NCI-H2171 (cell line): Measurements from ENCODE around the gene LAMTOR1.

Experiments used
- DNase-seq: peaks from one replicate; lab custom pipeline; 2025; lab: John Stamatoyannopoulos, UW

The LAMTOR1 gene

DNA sequence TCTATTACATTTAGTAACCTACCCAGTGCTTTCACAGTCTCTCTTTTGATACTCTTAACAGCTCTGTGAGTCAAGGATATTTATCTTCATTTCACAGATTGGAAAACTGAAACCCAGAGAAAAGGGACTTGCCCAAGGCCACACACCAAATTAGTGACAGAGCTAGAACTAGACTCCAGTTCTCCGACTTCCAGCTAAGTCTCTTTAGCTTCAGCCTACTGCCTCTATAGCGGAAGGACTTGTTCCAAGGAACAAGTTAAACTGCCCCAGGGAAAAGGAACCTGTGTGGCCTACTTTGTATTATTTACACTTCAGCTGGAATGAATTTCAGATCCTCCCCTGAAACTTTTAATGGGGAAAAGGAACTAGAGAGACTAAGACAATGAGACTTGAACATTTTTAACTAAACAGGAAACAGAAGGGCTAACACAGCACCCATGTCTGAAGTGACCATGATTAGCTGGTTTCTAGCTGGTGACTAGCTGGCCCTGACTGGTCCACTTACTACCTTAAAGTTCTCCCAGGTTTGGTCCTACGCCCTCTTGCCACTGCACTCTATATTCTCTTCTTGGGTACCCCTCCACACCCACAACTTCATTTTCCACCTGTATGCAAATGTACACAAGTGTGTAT, 21.2 kb downstream of the LAMTOR1 start:
- no peak for DNase-seq

DNA sequence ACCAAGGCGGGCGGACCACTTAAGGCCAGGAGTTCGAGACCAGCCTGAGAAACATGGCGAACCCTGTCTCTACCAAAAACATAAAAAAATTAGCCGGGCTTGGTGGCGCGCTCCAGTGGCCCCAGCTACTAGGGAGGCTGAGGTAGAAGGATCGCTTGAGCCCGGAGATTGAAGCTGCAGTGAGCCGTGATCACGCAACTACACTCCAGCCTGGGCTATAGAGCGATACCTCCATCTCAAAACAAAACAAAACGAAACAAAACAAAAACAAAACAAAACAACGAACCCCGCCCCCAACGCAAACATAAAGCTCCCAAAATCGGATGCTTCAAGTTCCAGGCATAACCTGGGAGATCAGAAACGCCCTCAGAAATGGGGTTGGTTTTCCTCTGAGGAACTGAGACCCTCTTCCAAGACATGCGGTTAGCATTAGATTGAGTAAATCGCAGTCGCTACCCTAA, 21.9 kb downstream of the LAMTOR1 start:
- no peak for DNase-seq

DNA sequence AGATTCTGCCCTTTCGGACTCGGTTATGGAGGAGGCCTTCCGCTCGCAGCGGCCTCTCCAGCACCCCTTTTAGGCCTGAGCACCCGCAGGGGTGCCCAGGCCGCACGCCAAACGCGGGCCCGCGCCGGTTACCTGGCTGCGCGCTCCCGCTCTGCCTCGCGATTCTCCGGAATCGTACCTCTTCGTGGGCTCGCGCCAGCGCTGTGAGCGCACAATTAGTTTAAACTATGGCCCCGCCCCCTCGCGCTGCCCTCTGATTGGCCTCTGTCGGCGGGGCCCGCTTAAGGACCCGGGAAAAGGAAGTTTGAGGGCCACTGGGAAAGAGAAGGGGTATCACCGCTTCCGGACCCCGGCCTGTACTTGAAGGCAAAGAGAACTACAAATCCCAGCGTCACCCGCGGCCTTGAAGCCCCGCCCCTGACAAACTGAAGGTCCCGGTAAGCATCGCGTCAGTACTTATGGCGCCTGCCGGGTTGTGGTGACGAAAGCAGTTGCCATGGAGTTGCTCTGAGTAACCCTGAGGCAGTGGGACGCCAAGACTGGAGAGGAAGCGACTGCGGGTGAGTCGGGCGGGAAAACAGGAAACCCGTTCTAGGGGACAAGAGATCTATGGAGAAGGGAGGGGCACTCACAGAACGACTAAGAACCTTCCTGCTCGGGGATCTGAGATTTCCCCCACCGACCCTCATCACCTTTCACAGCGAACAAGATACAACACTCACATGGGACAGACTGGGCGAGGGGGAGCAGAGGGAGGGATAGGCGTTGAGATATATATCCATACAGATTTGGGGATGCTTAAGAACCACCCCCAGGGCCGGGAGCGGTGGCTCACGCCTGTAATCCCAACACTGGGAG, 22.5 kb downstream of the LAMTOR1 start, which contains the start of the genes LRRC51 and NUMA1:
Gene LRRC51, plus strand, starts transcription at position 525 of the 858 bp plus-strand sequence. CDS start 8,234 bp downstream, outside the sequence.
Gene NUMA1, minus strand, starts transcription at position 217 of the 858 bp plus-strand sequence. CDS start 44,599 bp downstream, outside the sequence.
- DNase-seq = peak; percentile 99

DNA sequence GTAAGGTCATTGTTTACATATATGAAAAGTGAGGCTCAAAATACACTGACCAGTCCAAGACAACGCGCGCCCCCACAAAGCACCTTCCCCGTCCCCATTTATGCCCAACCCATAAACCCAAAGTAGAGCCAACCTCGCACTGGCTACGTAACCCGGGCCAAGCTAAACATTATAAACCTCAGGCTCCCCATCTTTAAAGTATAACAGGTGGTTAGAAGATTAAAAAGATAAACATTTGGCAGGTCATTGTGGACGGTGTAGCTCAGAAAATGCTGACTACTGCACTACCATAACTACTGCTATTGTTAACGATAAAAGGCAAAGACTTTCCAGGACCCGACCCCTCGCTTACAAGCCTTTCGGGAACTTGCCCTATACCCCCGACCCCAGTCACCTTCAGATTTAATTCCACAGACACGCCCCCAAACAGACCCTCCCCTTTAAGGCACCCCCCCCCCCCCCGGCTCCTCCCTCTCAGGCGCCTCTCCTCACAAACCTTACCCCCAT, 23.2 kb downstream of the LAMTOR1 start:
- no peak for DNase-seq

DNA sequence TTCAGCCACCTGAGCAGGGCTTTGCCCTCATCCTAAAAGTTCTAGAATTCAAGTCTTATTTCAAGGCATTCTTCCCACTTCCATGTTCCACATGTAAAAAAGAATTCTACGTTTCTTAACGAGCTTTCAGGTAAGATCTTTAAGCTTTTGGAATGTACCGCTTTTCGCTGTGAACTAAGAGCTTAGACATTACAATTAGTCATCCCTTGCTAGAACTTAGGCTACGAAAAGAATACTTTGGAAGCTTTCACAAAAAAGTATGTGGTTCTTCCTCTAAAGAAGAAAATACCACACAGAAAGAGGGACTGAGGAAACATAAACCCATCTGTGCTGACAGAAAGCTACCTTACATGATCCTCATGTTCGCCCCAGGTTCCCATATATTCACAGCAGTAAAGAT, 24.6 kb downstream of the LAMTOR1 start:
- DNase-seq = no peak

DNA sequence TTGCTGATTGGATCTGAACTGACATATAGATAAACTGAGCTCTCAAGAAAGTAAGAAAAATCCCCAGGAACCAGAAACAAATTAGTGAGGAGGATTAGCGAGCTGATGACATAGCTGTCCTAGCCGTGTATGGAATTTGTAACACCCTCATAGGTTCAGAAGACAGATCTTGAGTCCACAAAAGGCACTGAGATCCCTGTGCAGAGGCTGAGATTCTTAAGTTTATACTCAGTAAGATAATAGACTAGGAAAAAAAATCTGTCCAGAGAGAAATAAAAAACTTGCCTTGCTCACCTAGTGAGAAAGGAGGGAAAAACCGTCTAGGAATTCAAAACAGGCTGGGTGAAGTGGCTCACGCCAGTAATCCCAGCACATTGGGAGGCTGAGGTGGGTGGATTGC, 27.3 kb downstream of the LAMTOR1 start:
- DNase-seq = no peak

DNA sequence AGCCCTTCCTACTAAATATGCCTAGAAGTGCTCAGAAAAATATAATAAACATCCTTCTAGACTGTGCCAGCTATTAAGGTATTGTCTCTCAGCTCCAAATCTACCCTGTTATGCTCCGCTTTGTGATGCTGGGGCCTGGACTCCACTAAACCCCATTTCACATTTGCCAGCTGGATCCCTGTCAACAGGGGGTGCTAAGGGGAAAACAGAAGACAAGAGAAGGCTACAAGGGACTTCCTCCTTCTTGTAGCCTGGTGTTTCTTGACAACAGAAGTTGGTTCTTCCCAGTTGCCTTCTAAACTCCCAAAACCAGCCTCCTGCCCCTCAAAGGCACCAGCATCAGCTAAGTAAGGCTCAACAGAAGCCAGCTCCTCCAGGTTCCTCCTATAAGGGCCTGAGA, 28.0 kb downstream of the LAMTOR1 start:
- no peak for DNase-seq

DNA sequence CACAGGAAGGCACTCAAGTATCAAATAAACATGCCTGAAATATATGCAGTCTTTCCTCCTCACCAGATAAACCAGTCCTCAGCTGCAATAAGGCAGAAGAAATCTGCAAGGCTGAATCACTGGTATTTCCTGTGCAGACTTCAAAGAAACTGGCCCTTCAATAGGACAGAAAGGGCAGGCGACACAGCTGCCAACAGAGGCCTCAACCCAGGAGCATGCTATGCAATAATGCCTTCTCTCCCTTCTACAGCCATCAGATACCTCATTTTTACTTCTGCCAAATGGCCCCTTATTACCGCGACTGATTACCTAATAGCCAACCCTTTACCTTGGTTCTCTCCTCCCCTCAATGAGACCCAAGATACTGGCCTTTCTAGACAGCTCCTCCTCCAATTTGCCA, 30.7 kb downstream of the LAMTOR1 start:
- no peak for DNase-seq

DNA sequence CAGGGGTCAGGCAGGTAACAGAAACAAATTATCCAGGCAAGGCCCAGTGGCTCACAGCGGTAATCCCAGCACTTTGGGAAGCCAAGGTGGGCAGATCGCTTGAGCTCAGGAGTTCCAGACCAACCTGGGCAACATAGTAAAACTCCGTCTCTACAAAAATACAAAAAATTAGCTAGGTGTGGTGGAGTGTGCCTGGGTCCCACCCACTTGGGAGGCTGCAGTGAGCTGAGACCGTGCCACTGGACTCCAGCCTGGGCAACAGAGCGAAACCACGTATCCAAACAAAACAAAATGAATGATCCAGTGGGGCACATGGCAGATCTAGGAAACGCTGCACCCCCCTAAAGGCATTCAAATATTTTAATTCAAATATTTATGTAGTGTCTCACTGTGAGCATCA, 32.6 kb downstream of the LAMTOR1 start:
- no peak for DNase-seq

DNA sequence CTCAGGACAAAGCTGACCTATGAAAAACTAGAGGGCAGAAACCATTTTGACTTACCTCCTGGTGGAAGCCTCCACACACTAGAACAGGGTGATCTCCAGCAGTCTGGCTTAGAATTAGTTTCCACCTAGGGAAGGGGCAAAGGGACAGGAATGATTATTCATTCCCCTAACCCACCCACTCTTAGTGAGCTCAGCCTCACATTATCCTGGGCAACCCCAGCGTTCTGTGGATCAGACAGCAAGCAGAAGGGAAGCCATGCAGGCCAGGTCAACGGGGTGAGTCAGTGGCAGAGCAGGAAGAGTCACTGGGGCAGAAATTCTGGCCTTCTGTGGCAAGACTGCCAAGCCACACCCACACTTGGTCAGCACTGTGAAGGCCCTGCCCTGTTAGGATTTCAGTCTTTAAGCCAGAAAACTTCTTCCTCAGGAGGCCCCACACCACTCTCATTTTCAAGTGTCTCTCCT, 33.3 kb downstream of the LAMTOR1 start:
- no peak for DNase-seq

DNA sequence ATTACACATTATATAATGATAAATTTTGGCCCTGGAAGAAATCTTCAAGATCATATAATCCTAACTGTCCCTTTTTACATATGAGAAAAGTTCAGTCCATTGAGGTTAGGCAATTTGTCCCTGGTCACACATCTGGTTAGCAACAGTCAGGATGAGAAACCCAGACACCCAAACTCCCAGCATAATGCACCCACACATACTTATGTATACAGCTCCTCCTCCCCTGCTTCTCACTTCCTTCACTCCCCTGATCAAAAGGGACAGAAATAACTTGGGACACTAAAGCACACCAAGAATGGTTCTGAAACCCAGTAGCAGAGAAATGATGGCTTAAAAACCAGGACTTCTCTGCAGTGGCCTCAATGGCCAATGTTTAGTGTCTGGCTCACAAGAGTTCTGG, 33.9 kb downstream of the LAMTOR1 start:
- no peak for DNase-seq

DNA sequence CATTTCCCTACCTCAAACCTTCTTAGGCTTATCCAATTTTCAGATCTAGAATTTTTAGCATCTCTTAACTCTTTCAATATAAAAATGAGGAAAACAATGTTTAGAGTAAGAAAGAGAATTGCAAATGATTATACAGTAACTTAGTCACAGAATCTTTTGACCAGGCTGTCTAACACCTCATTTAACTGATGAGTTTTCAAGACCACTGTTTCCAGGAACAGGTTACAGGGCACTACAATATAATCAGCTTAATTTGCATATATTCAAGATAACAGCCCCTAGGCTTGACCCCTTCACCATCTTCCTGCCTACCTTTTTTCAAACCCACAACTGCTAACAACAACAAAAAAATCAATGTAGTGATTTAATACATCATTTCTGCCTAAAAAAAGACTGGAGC, 35.4 kb downstream of the LAMTOR1 start:
- no peak for DNase-seq

DNA sequence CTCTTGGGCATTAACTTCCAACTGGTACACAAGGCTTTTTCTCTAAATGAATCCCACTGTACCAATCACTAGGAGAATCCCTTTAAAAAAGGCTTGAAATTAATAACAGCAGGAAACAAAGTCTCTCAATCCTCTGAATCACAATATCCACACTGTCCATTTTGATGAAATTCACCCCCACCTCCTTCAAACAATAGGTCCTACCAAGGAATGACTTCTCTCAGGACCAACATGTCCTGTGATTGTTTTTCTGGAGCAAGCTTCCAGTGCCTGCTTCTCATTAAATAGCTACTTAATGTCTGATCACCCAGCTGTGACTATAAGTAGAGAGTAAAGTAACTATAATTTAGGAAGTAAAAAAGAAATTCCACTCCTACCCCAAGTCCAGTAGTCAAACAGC, 35.8 kb downstream of the LAMTOR1 start:
- DNase-seq = no peak

DNA sequence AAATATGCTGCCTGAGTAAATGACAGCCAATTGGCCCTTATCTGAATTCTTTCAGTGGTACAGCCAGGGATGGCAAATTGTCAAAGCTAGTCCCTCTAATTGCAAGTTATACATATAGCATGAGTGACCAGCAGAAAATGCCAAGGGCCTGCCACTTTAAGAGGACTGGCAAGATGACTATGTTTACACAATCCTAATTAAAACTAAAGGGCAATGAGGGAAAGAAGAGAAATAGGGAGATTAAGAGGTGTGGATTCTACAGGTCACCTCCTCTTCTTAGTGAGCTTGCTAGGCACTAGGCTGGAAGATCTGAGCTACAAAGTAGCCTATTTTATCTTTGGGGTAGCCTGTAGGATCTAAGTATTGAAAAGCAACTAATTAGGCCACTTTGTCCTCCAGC, 36.2 kb downstream of the LAMTOR1 start:
- DNase-seq = no peak

DNA sequence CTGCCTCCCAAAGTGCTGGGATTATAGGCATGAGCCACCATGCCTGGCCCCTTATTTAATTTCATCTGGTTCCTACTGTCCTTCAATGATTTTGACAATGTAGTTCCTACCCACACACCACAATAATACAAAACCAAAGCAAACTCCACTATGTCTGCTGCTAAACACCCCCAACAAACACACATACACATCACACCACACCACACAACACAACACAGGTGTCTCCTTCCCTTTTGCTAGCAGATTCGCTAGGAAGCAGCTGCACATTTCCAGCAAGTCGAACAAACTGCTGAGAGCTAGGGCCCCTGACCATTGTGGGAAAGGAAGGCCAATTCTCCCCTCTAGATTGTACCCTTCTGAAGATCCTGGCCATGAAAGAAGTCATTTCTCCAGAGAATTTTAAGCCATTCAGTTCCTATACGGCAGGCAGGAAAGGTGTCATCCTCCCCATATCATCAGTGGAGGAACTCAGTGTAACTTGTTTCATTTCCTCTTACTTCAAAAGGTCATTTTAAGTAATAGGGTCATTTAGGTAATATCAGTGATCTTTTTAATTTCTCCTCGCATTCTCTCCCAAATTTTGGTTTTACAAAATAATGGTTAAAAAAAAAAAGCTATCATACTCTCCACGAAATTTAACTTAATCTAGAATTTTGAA, 41.2 kb downstream of the LAMTOR1 start:
- no peak for DNase-seq

DNA sequence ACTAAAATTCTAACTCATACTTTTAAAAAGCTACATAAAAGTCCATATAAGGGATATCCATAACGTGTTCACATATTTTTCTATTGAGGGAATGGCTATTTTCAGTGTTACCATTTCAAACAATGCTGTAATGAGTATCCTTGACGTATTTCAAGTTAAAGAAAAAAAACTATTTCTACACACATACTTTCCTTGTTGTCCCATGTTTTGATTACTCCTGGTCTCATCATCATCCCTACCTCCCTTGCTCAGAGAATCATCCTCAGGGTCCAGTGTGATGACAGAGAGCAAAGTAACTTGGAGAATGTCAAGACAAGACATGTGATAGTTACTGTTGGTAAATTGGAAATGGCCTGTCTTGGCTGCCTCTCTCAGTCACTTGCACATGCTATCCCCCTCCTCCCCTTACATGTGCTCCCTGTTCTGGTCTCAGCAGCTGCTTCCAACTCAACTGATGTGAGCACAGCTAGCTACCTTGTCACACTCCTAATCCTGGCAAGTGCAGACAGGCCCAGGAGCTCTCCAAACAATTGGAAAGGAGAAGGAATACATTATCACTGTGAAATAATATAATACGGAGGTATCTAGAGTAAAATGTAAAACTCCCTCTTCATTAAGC, 44.6 kb downstream of the LAMTOR1 start:
- DNase-seq = peak; percentile 48

DNA sequence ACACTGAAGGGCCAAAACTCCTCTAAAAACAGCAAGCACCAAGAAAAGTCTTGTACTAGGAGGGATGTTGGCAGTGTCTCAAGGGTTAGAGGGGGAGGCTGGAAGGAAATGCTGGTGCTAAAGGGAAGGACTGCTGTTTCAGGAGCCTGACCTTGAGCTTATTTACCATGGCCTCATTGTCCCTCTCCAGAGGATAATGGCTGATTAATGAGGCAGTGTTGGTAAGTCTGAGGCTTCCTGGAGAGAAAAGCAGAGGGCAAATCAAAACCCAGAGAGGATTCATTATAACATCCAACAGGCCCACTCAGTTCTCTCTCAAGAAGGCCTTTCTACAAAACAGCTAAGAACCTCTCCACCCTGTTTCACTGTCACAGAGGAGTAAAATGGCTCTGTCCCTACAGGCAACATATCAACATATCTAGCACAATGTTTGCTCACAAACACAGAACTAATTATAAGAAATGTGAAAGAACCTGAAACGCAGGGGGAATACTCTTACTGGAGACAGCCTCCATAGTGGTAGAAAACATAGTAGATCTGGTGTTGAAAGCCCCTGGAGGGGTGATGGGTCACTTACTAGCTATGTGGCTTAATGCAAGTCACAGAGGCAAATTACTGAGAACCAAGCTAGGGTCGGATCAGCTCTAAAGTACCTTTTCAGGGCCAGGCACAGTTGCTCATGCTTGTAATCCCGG, 54.2 kb downstream of the LAMTOR1 start:
- no peak for DNase-seq
